AG04449 (cell line): ENCODE measurements around the gene C20orf144.

Experiments
- CTCF ChIA-PET: fragments of 350-600 bp; formaldehyde crosslinking; extraction: SDS; loops from one replicate; lab custom pipeline; 2021; ENCODE audit warnings: antibody characterized with exemption; lab: Yijun Ruan, JAX
- POLR2A ChIA-PET: fragments of 400-600, 350-600 bp; formaldehyde crosslinking; extraction: SDS; loops from one replicate; lab custom pipeline; 2020; ENCODE audit warnings: antibody characterized with exemption, inconsistent platforms; lab: Yijun Ruan, JAX
- DNase-seq: peaks from one replicate; pipeline ENCODE4 v3.0.0-alpha.2; 2010; ENCODE audit warnings: low read depth, low spot score
- H3K4me3 ChIP-seq: 2 replicates; pipeline ENCODE4 v1.5.1; 2011; ENCODE audit warnings: low read depth, mild to moderate bottlenecking, control low read depth, low read length
- CTCF ChIP-seq: IDR thresholded peaks from one replicate; pipeline ENCODE4 v1.5.1; 2011; ENCODE audit warnings: mild to moderate bottlenecking, moderate library complexity, low read length, control low read depth, inconsistent platforms; ENCODE audit not compliant: insufficient read depth; ENCODE audit errors: missing control alignments

C20orf144 gene

GRCh38 chr20:33687370-33687915, 25.3 kb downstream of the C20orf144 start:
- ChIA-PET POLR2A (no interaction called here), CTCF (interaction anchor here (1.1 to 2.6 kb wide), 5 partner anchors 9 to 19 kb away, joined by 3 to 18 read pairs (median 4); partner anchors contain the start of gene ACTL10)
- TF ChIP-seq CTCF: no peak
- no peak for DNase-seq
- no peak overlapping the region for H3K4me3 ChIP-seq

GRCh38 chr20:33687993-33688937, 26.1 kb downstream of the C20orf144 start:
- ChIA-PET POLR2A (no interaction called here), CTCF (interaction anchor here (1.4 to 2.6 kb wide), 3 partner anchors 10 to 20 kb away, joined by 3 to 18 read pairs (median 7); partner anchors contain the start of gene ACTL10)
- H3K4me3 ChIP-seq: no peak overlapping the region
- no peak for TF ChIP-seq CTCF
- DNase-seq: no peak

- ChIA-PET POLR2A (no interaction called here), CTCF (no interaction called here)
- no peak for DNase-seq
- H3K4me3 ChIP-seq: no peak overlapping the region
- no peak for TF ChIP-seq CTCF
Measured at GRCh38 chr20:33688938-33689424, 26.9 kb downstream of the C20orf144 start.

GRCh38 chr20:33689493-33689892, 27.4 kb downstream of the C20orf144 start:
- TF ChIP-seq CTCF: no peak
- H3K4me3 ChIP-seq: no peak overlapping the region
- no peak for DNase-seq
- ChIA-PET CTCF (no interaction called here), POLR2A (no interaction called here)

GRCh38 chr20:33689973-33690372, 27.8 kb downstream of the C20orf144 start:
- H3K4me3 ChIP-seq: no peak overlapping the region
- no peak for TF ChIP-seq CTCF
- ChIA-PET CTCF (interaction anchor here (0.8 kb wide), 1 partner anchor 22 kb away, joined by 3 read pairs; no protein-coding TSS in a partner anchor), POLR2A (no interaction called here)
- no peak for DNase-seq

- POLR2A ChIA-PET: no interaction called here
- CTCF ChIA-PET: interaction anchor here (1.8 kb wide), 1 partner anchor 25 kb away, joined by 6 read pairs; no protein-coding TSS in a partner anchor
- no peak for DNase-seq
Measured at GRCh38 chr20:33693289-33693688, 31.2 kb downstream of the C20orf144 start.

More at GRCh38 chr20:33693289-33693688, 31.2 kb downstream of the C20orf144 start:
- no peak overlapping the region for H3K4me3 ChIP-seq
- TF ChIP-seq CTCF: no peak
